ENCODE measurements around the gene ZNF226.
A peak's percentile ranks its signal among the peaks of the same experiment; 100 is the strongest.
"Not testable (repeated sequence)": the region's sequence is repeated elsewhere in the genome, so short reads cannot be mapped to it uniquely, and the experiment has no call there.

The ZNF226 gene

GRCh38 chr19:44164673-44165512 lies at the start of gene ZNF226:
Gene ZNF226, plus strand, starts transcription at chr19:44165100. Its CDS starts 4,981 bp downstream, at chr19:44170081.
- peak; percentile 95 for DNase-seq

GRCh38 chr19:44121162-44121561 lies 43.7 kb upstream of the ZNF226 start:
- DNase-seq: not testable (repeated sequence)

GRCh38 chr19:44131955-44132354 lies 32.9 kb upstream of the ZNF226 start:
- no peak for DNase-seq

- DNase-seq: peak; percentile 92
These were observed 23.5 kb upstream of the ZNF226 start, which contains the start of gene ZNF234 for GRCh38 chr19:44141191-44142058. Gene ZNF234, plus strand, starts transcription at chr19:44141554. Its CDS starts 3,079 bp downstream, at chr19:44144633.

GRCh38 chr19:44142059-44142433 lies 22.9 kb upstream of the ZNF226 start:
- DNase-seq: no peak

- DNase-seq: no peak
These were observed 15.1 kb upstream of the ZNF226 start for GRCh38 chr19:44149776-44150175.

DNA sequence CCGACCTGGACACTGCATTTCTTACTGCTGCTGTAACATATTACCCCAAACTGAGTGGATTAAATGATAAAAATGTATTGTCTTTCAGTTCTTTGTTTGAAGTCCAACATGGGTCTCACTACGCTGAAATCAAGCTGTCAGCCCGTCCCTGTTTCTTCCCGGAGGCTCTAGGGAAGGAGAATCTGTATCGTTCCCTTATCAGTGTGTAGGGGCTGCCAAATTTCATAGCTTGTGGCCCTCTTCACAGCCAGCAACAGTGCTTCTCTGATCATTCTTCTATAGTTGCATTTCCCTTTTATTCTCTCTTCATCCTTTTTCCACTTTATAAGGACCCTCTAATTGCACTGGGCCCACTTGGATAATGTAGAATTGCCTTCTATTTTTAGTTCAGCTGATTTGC lies 13.4 kb upstream of the ZNF226 start:
- no peak for DNase-seq

GRCh38 chr19:44156475-44156874 lies 8.4 kb upstream of the ZNF226 start:
- no peak for DNase-seq

DNA sequence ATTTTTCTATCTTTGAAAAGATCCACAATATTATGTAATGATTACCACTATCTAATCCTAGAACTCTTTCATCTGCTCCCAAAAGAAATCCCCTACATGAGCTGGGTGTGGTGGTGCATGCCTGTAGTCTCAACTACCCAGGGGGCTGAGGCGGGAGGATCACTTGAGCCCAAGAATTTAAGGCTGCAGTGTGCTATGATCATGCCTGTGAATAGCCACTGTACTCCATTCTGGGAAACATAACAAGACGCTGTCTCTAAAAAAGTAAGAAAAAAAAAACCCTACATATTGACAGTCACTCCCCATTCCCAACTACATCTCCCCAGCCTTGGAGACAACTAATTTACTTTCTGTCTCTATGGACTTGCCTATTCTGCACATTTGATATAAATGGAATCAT lies 1.1 kb upstream of the ZNF226 start:
- no peak for DNase-seq

- no peak for DNase-seq
These were observed 600 bp upstream of the ZNF226 start for GRCh38 chr19:44164327-44164672.

- not testable (repeated sequence) for DNase-seq
These were observed 5.8 kb downstream of the ZNF226 start for GRCh38 chr19:44170660-44171059.

DNA sequence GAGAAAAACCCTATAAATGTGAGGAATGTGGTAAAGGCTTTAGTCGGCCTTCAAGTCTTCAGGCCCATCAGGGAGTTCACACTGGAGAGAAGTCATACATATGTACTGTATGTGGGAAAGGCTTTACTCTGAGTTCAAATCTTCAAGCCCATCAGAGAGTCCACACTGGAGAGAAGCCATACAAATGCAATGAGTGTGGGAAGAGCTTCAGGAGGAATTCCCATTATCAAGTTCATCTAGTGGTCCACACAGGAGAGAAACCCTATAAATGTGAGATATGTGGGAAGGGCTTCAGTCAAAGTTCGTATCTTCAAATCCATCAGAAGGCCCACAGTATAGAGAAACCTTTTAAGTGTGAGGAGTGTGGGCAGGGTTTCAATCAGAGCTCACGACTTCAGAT lies 11.7 kb downstream of the ZNF226 start:
- no peak for DNase-seq

DNA sequence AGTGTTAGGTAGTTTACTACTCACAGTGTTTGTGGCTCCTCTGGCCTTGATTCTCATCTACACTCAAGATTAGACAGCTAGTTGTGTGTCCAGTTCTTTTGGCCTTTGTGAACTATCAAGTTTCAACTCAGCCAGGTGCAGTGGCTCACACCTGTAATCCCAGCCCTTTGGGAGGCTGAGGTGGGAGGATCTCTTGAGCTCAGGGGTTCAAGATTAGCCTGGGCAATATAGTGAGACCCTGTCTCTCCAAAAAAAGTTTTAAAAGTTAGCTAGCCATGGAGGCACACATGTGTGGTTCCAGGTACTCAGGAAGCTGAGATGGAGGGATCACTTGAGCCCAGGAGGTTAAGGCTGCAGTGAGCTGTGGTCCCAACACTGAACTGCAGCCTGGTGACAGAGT lies 16.1 kb downstream of the ZNF226 start:
- DNase-seq: no peak

GRCh38 chr19:44182145-44182544 lies 17.2 kb downstream of the ZNF226 start:
- DNase-seq: no peak

GRCh38 chr19:44190020-44190419 lies 25.1 kb downstream of the ZNF226 start:
- no peak for DNase-seq

GRCh38 chr19:44192127-44192526 lies 27.2 kb downstream of the ZNF226 start:
- no peak for DNase-seq

- DNase-seq: no peak
These were observed 31.9 kb downstream of the ZNF226 start for GRCh38 chr19:44196772-44197171.

DNA sequence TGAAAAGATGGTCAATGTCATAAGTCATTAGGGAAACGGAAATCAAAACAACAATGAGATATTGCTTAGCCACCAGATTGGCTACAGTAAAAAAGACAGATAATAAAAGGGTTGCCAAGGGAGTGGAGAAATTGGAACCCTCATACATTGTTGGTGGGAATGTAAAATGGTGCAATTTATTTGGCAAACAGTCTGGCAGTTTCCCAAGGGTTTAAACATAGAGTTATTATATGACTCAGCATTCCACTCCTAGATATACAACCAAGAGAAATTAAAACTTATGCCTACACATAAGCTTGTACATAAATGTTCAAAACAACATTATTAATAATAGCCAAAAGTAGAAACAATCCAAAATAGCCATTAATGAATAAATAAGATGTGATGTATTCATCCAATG lies 37.6 kb downstream of the ZNF226 start:
- DNase-seq: no peak

- DNase-seq: no peak
These were observed 38.1 kb downstream of the ZNF226 start for GRCh38 chr19:44202974-44203373.

DNA sequence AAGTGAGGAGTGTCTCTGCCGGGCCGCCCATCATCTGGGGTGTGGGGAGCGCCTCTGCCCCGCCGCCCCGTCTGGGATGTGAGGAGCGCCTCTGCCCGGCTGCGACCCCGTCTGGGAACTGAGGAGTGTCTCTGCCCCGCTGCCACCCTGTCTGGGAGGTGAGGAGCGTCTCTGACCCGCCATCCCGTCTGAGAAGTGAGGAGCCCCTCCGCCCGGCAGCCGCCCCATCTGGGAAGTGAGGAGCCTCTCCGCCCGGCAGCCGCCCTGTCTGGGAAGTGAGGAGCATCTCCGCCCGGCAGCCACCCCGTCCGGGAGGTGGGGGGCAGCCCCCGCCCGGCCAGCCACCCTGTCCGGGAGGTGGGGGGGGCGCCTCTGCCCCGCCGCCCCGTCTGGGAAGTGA lies 39.0 kb downstream of the ZNF226 start:
- DNase-seq: not testable (repeated sequence)

GRCh38 chr19:44204772-44205171 lies 39.9 kb downstream of the ZNF226 start:
- no peak for DNase-seq

DNA sequence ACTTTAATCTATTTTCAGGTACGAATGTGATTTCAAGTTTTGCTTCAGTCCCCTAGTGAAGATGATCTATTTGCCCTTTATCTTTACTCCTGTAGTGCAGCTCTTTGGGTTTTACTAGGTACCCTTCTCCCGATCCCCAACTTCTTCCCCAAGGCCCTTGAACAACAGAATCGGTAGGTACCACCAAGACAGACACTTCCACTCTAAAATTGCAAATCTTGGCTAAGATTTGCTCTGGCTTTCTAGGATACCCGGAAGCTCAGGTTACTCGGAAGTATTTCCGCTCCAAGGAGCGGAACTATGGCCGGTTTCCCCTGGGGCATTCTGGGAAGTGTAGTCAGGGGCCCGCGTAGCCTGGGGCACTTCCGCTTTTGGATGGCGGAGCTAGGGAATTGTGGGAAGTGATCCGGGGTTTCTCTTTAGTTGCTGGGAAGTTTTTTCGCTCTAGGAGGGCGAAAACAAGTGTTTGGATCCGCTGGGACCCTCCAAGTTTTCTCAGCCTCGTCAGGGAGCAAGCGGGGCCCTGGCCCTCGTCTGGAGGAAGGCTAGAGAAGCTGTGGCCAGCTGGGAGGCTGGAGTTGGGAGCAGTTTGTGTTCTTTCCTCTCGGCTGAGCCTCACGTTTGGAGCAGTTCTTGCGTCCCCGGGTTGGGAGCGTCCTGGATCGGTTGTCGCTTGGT lies 42.4 kb downstream of the ZNF226 start:
- DNase-seq: peak; percentile 96

GRCh38 chr19:44212250-44212865 lies 47.5 kb downstream of the ZNF226 start, which contains the start of gene ZNF227:
Gene ZNF227, plus strand, starts transcription at chr19:44212532. Its CDS starts 5,261 bp downstream, at chr19:44217793.
- DNase-seq: peak; percentile 95
